Activated naive CD4-positive, alpha-beta T cell treated with anti-CD3 and anti-CD28 coated beads, Interleukin-2, amount 50 U/mL, for 72 hours (primary cell): ENCODE results near the gene HIPK2. TPM values are rescaled to one million over a fixed set of nuclear protein-coding genes. Genes with fewer than 3 reads are reported as not detected.
"Not testable (repeated sequence)": the region's sequence is repeated elsewhere in the genome, so short reads cannot be mapped to it uniquely, and the experiment has no call there.

Experiments
- ATAC-seq, 2 donors: fragments of 150-1000 bp; cut with Tn5 transposase; 2 replicates each; pipeline ENCODE4 v1.10.0; 2021; ENCODE audit warnings: mild to moderate bottlenecking in 2 of 2, moderate library complexity in 2 of 2
- DNase-seq, 2 donors: peaks; one replicate each; pipeline ENCODE4 v3.0.0; 2021 to 2022; ENCODE audit warnings: low spot score in 2 of 2
- H3K27ac Mint-ChIP-seq, 2 donors: one replicate each; pipeline ENCODE4 v1.8.0; 2022; ENCODE audit warnings: mild to moderate bottlenecking in 2 of 2, mixed read lengths in 2 of 2
- H3K36me3 Mint-ChIP-seq, 2 donors: one replicate each; pipeline ENCODE4 v1.8.0; 2022; ENCODE audit warnings: mixed read lengths in 2 of 2
- H3K9me3 Mint-ChIP-seq, 2 donors: one replicate each; pipeline ENCODE4 v1.8.0; 2022; ENCODE audit warnings: mixed read lengths in 2 of 2
- total RNA-seq, 2 donors: library from RNA; stranded (reverse); gene quantifications; one replicate each; pipeline ENCODE4 v1.2.3, GENCODE V29; 2022

The HIPK2 gene
- total RNA-seq, 2 donors from 2014 or later: 12.8 to 20.9 TPM

- Mint-ChIP-seq H3K27ac (no peak overlapping the region), H3K36me3 (peaks cover 0 to 7% of the 10 kb centered on the region in 2 donors), H3K9me3 (no peaks in the 10 kb centered on the region)
- no peak for ATAC-seq
- DNase-seq: no peak
Measured at GRCh38 chr7:139566736-139567646, 210.8 kb downstream of the HIPK2 start.

DNA sequence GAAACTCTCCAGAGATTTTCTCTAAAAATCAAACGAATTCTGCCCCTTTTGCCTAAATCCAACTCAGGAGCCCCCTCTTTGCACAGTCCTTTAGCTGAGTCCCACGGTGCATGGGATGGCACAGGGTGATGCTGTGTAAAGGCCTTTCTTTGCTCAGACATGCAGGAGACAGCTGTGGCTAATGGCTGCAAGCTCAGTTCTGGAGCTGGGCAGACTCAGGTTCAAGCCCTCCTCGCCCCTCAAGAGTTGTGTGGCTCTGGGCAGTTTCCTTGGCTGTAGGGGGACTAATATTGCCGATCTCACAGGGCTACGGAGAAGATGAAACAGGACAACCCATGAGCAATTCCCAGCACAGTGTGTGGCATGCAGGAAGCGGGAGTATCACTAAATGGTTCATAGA is 211.7 kb downstream of the HIPK2 start:
- H3K27ac Mint-ChIP-seq: no peak overlapping the region
- H3K36me3 Mint-ChIP-seq: peaks cover 0 to 7% of the 10 kb centered on the region in 2 donors
- DNase-seq: no peak
- no peak for ATAC-seq
- no peaks in the 10 kb centered on the region for H3K9me3 Mint-ChIP-seq

- DNase-seq: peak in 1 of 2 donors; percentile 9
- Mint-ChIP-seq H3K36me3 (peaks cover 0 to 7% of the 10 kb centered on the region in 2 donors), H3K9me3 (no peaks in the 10 kb centered on the region), H3K27ac (no peak overlapping the region)
- no peak for ATAC-seq
Measured at GRCh38 chr7:139563856-139564255, 213.9 kb downstream of the HIPK2 start.

- Mint-ChIP-seq H3K27ac (no peak overlapping the region), H3K9me3 (no peaks in the 10 kb centered on the region), H3K36me3 (peaks cover 0 to 3% of the 10 kb centered on the region in 2 donors)
- ATAC-seq (no peak), DNase-seq (peak in 1 of 2 donors; percentile 37)
Measured at GRCh38 chr7:139562961-139563565, 214.7 kb downstream of the HIPK2 start.

DNA sequence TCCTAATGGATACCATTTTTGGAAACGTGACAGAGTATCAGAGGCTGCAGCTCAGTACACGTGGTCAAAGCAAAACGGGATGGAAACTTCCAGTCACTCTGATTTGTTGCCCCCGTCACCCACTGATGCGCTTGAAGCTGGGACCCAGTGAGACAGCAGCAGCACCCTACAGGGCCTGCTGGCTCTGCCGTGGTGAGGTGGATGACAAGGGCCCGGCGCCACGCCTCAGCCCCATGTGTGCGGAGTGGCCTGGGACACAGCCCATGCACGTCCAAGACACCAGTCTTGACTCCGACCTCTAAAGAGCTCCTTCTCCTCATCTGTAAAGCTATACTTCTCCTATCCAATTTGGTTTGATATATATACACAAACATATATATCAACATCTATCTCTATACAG is 215.3 kb downstream of the HIPK2 start:
- Mint-ChIP-seq H3K27ac (no peak overlapping the region), H3K36me3 (no peaks in the 10 kb centered on the region), H3K9me3 (no peaks in the 10 kb centered on the region)
- ATAC-seq: no peak
- no peak for DNase-seq

- H3K27ac Mint-ChIP-seq: no peak overlapping the region
- ATAC-seq (no peak), DNase-seq (no peak)
- no peaks in the 10 kb centered on the region for H3K9me3 Mint-ChIP-seq
- no peaks in the 10 kb centered on the region for H3K36me3 Mint-ChIP-seq
Measured at GRCh38 chr7:139560678-139561077, 217.1 kb downstream of the HIPK2 start.

DNA sequence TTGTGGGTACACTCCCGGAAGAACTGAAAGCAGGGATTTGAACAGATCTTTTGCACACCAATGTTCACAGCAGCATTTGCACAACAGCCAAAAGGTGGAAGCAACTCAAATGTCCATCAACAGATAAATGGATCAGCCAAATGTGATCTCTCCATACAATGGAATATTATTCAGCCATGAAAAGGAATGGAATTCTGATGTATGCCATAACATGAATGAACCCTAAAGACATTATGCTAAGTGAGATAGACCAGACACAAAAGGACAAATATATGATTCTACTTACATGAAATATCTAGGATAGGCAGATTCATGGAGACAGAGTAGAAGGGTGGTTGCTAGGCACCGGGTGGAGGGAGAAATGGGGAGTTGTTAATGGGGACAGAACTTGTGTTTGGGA is 217.6 kb downstream of the HIPK2 start:
- Mint-ChIP-seq H3K36me3 (no peaks in the 10 kb centered on the region), H3K27ac (no peak overlapping the region), H3K9me3 (no peaks in the 10 kb centered on the region)
- ATAC-seq: no peak
- DNase-seq: no peak

DNA sequence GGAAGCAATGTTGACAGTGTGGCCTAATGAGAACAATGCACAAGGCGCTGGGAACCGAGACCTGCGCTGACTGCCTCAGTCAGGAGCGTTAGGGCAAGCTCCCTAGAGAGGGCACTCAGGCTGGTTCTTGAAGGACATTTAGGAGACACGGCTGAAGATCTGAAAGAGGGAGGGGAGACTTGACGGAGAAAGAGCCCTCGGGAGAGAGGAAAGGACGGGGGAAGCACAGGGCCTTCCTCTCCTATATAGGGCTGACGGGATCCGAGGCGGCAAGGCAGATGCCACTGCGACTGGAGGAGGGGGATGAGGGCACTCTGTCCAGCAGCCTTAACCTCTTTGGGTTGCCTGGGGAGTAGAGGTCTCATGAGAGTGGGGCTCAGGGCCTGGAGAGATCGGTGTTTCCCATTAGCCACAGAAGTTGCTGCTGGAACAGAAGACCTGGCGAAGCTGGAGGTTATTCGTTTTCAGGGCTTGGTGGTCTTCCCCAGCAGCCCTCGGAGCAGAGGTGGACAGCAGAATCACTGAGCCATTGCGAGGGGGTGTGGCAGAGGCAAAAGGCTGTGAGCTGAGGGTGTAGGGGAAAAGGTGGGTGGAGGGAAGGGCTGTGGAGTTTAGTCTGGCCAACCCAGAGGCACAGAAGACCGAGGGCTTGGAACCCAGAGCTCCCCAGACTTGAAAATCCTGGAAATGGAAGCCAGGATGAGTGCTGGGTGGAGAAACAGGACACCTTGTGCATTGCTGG is 218.3 kb downstream of the HIPK2 start:
- Mint-ChIP-seq H3K36me3 (no peaks in the 10 kb centered on the region), H3K27ac (no peak overlapping the region), H3K9me3 (no peaks in the 10 kb centered on the region)
- ATAC-seq: no peak
- DNase-seq: no peak

GRCh38 chr7:139557857-139558581 is 219.8 kb downstream of the HIPK2 start:
- H3K9me3 Mint-ChIP-seq: no peaks in the 10 kb centered on the region
- no peaks in the 10 kb centered on the region for H3K36me3 Mint-ChIP-seq
- DNase-seq (no peak), ATAC-seq (no peak)
- no peak overlapping the region for H3K27ac Mint-ChIP-seq

DNA sequence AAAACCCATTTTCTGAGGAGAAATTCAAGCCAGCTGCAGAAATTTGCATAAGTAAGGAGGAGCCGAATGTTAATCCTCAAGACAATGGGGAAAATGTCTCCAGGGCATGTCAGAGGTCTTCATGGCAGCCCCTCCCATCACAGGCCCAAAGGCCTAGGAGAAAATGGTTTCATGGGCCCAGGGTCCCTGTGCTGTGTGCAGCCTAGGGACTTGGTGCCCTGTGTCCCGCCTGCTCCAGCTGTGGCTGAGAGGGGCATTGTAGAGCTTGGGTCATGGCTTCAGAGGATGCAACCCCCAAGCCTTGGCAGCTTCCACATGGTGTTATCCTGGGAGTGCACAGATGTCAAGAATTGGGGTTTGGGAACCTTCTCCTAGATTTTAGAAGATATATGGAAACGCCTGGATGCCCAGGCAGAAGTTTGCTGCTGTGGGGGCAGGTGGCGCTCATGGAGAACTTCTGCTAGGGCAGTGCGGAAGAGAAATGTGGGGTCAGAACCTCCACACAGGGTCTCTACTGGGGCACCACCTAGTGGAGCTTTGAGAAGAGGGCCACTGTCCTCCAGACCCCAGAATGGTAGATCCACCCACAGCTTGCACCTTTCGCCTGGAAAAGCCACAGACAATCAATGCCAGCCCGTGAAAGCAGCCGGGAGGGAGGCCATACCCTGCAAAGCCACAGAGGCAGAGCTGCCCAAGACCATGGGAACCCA is 223.7 kb downstream of the HIPK2 start:
- DNase-seq, H3K36me3 Mint-ChIP-seq, H3K27ac Mint-ChIP-seq, ATAC-seq, H3K9me3 Mint-ChIP-seq: not testable (repeated sequence)

GRCh38 chr7:139548302-139549028 is 229.3 kb downstream of the HIPK2 start:
- H3K36me3 Mint-ChIP-seq: no peaks in the 10 kb centered on the region
- no peak overlapping the region for H3K27ac Mint-ChIP-seq
- no peak for DNase-seq
- no peaks in the 10 kb centered on the region for H3K9me3 Mint-ChIP-seq
- no peak for ATAC-seq

- Mint-ChIP-seq H3K36me3 (no peaks in the 10 kb centered on the region), H3K9me3 (no peaks in the 10 kb centered on the region), H3K27ac (no peak overlapping the region)
- DNase-seq (no peak), ATAC-seq (no peak)
Measured at GRCh38 chr7:139544645-139545044, 233.2 kb downstream of the HIPK2 start.

- no peak overlapping the region for H3K27ac Mint-ChIP-seq
- DNase-seq (no peak), ATAC-seq (no peak)
- no peaks in the 10 kb centered on the region for H3K36me3 Mint-ChIP-seq
- no peaks in the 10 kb centered on the region for H3K9me3 Mint-ChIP-seq
Measured at GRCh38 chr7:139543801-139544603, 233.8 kb downstream of the HIPK2 start.

DNA sequence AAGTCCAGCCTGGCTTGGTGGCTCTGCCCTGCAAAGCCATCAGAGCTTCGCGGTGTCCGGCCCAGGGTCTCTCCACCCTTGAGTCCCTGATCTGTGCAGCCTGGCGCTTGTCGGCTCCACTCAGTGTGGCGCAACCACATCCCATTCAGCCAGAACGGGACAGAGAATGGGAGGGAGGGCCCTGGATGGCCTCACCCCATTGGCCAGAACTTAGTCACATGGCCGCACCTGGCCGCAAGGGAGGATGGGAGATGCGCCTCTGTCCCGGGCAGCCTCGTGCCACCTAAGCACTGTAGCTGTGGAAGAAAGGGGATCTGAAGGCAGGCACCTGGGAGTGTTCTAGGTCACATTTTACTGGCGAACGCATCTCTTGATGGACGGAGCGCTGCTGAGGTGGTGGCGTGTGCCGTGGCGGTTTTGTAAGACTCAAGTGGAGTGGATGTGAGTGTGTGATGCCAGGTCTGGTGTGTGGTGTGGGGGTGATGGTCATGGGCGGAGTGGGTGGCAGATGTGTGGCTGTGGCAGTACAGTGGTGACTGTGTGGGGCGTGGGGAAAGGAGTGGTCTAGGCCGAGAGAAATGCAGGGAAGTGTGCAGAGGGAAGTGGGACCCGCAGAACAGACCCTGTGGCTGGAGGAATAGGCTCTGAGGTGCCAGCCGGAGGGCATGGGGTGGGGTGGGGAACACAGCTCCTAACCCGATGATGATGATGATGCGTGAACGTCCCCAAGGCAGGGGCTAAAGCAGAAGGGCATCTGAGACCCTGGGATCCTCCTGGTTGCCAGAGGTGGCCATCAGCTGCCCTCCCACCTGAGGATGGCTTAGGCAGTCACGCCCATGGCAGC is 235.3 kb downstream of the HIPK2 start:
- DNase-seq (no peak), ATAC-seq (no peak)
- H3K27ac Mint-ChIP-seq: no peak overlapping the region
- H3K9me3 Mint-ChIP-seq: no peaks in the 10 kb centered on the region
- H3K36me3 Mint-ChIP-seq: no peaks in the 10 kb centered on the region
